Panc1 (cell line): Measurements from ENCODE around the gene NOPCHAP1. TPM values are rescaled to one million over a fixed set of nuclear protein-coding genes. Genes with fewer than 3 reads are reported as not detected.

ENCODE experiments used
- ATAC-seq: fragments of 200-7000 bp; cut with Tn5 transposase; 2 replicates; pipeline ENCODE4 v1.9.1; 2020; ENCODE audit warnings: mild to moderate bottlenecking, moderate library complexity
- BruUV-seq: library from RNA; stranded (reverse); fragments of 400-500 nt; replicated peaks from 2 replicates; lab custom pipeline; 2021; lab: Mats Ljungman, UMichigan
- CTCF ChIA-PET: fragments of 300-600 bp; sonication (Branson Sonifier 250); formaldehyde crosslinking; loops from one replicate; lab custom pipeline; 2022; ENCODE audit warnings: antibody characterized with exemption; lab: Charles Lee
- POLR2A ChIA-PET: fragments of 300-600 bp; sonication (Branson Sonifier 250); formaldehyde crosslinking; loops from one replicate; lab custom pipeline; 2022; ENCODE audit warnings: antibody characterized with exemption; lab: Charles Lee
- DNase-seq: peaks from one replicate; pipeline ENCODE4 v3.0.0-alpha.2; 2010; ENCODE audit warnings: low read depth, low spot score
- H3K27ac ChIP-seq: 2 replicates; pipeline ENCODE4 v1.5.1; 2011; ENCODE audit warnings: mild to moderate bottlenecking, low read length, inconsistent platforms
- H3K27me3 ChIP-seq: fragments of 200-500 bp; sonication (Bioruptor generic); 2 replicates; pipeline ENCODE4 v1.6.0; 2014; ENCODE audit warnings: low read length, inconsistent platforms; ENCODE audit not compliant: control insufficient read depth, insufficient read depth
- H3K36me3 ChIP-seq: fragments of 200-500 bp; sonication (Bioruptor generic); 2 replicates; pipeline ENCODE4 v1.5.1; 2014; ENCODE audit warnings: inconsistent platforms, mild to moderate bottlenecking, low read length, moderate library complexity; ENCODE audit not compliant: control insufficient read depth, insufficient read depth
- H3K4me1 ChIP-seq: 2 replicates; pipeline ENCODE4 v1.5.1; 2011; ENCODE audit warnings: inconsistent platforms, mild to moderate bottlenecking, low read length, moderate library complexity; ENCODE audit not compliant: control insufficient read depth, insufficient read depth
- H3K4me3 ChIP-seq, 2 experiments: 2 replicates each; pipeline ENCODE4 v1.5.1; 2011 to 2012; ENCODE audit warnings: low read depth in 2 of 2, low read length in 2 of 2, mild to moderate bottlenecking in 2 of 2, inconsistent platforms in 1 of 2, moderate library complexity in 1 of 2
- H3K9me3 ChIP-seq: fragments of 200-500 bp; sonication (Bioruptor generic); 2 replicates; pipeline ENCODE4 v1.5.1; 2014; ENCODE audit warnings: low read depth, mild to moderate bottlenecking, inconsistent platforms, low read length, moderate library complexity; ENCODE audit not compliant: control insufficient read depth, insufficient read depth
- CTCF ChIP-seq: fragments of 450-650 bp; IDR thresholded peaks from 2 replicates; pipeline ENCODE4 v1.5.1; 2017; ENCODE audit warnings: mild to moderate bottlenecking
- POLR2AphosphoS5 ChIP-seq: IDR thresholded peaks from 2 replicates; pipeline ENCODE4 v1.6.1; 2012; ENCODE audit warnings: mild to moderate bottlenecking, low read depth, low read length, moderate library complexity
- REST ChIP-seq, 2 experiments: IDR thresholded peaks; 2 replicates each; pipeline ENCODE4 v1.6.1; 2011 to 2012; ENCODE audit warnings: low read depth in 2 of 2, control low read depth in 1 of 2, low read length in 1 of 2, mild to moderate bottlenecking in 1 of 2, moderate library complexity in 1 of 2; ENCODE audit not compliant: insufficient read depth in 1 of 2
- SIN3A ChIP-seq: IDR thresholded peaks from 2 replicates; pipeline ENCODE4 v1.6.1; 2012; ENCODE audit warnings: low read depth, mild to moderate bottlenecking, low read length, moderate library complexity, borderline replicate concordance; ENCODE audit not compliant: insufficient read depth
- TCF7L2 ChIP-seq: IDR thresholded peaks from 2 replicates; pipeline ENCODE4 v1.6.1; 2011; ENCODE audit warnings: mild to moderate bottlenecking, low read depth, low read length, inconsistent platforms
- in situ Hi-C: cut with HindIII; loops from 2 replicates; pipeline ENCODE4 v1.10.0; 2016; ENCODE audit warnings: low sequenced_read_pairs, low pct_unique_long_range_greater_than_20kb
- intact Hi-C: fragments of 100-400 bp; cut with micrococcal nuclease; formaldehyde crosslinking; loops from one replicate; pipeline ENCODE4 v1.10.0; 2022; ENCODE audit not compliant: unreplicated experiment
- total RNA-seq: library from RNA; stranded (reverse); gene quantifications from one replicate; pipeline ENCODE4 v1.2.1, GENCODE V29; 2021; ENCODE audit not compliant: unreplicated experiment

NOPCHAP1 gene
- total RNA-seq, 1 experiment from 2014 or later, result 24.0 TPM

- peaks cover 15% of the 10 kb centered on the region for H3K4me1 ChIP-seq
- CTCF ChIA-PET, result no interaction called here
- BruUV-seq, result no TSS peak
- TF ChIP-seq CTCF, result no peak
- no peak for TF ChIP-seq SIN3A
- no peak for TF ChIP-seq REST (IDR thresholded peaks at IDR 0.05; ENCODE audit: insufficient read depth in 1 of 2, low read depth in 2 of 2, low read length in 1 of 2)
- no peak for TF ChIP-seq TCF7L2
- no peak for TF ChIP-seq POLR2AphosphoS5
- no peaks in the 10 kb centered on the region for H3K9me3 ChIP-seq
- intact Hi-C loops, result no loop called here
- in situ Hi-C loops, result no loop called here
- peaks cover 6% of the 10 kb centered on the region; the same call in 1 of the 2 replicates for H3K27me3 ChIP-seq
- POLR2A ChIA-PET, result no interaction called here
- no peak for ATAC-seq
- H3K36me3 ChIP-seq, result no peaks in the 10 kb centered on the region
- H3K4me3 ChIP-seq, result no peak overlapping the region
- no peak overlapping the region for H3K27ac ChIP-seq
- no peak for DNase-seq
These were observed 22.4 kb upstream of the NOPCHAP1 start for GRCh38 chr12:104963757-104964156.

- Histone ChIP-seq H3K27ac (no peak overlapping the region), H3K36me3 (no peaks in the 10 kb centered on the region), H3K9me3 (no peaks in the 10 kb centered on the region), H3K27me3 (peaks cover 6% of the 10 kb centered on the region; the same call in 1 of the 2 replicates), H3K4me3 (no peak overlapping the region), H3K4me1 (peaks cover 9% of the 10 kb centered on the region)
- intact Hi-C loops, result no loop called here
- ChIA-PET CTCF (no interaction called here), POLR2A (no interaction called here)
- no peak for TF ChIP-seq REST (IDR thresholded peaks at IDR 0.05; ENCODE audit: insufficient read depth in 1 of 2, low read depth in 2 of 2, low read length in 1 of 2)
- no peak for TF ChIP-seq SIN3A
- TF ChIP-seq CTCF, result no peak
- TF ChIP-seq POLR2AphosphoS5, result no peak
- no peak for TF ChIP-seq TCF7L2
- DNase-seq, result no peak
- in situ Hi-C loops, result no loop called here
- no peak for ATAC-seq
- no TSS peak for BruUV-seq
These were observed 21.8 kb upstream of the NOPCHAP1 start for GRCh38 chr12:104964167-104964855.
